Smooth muscle cell (in vitro differentiated cells): ENCODE data around the gene RABGAP1L. TPM values are rescaled to one million over a fixed set of nuclear protein-coding genes. Genes with fewer than 3 reads are reported as not detected.

ENCODE experiments used
- DNase-seq: peaks from one replicate; lab custom pipeline; 2025; ENCODE audit not compliant: unreplicated experiment; lab: John Stamatoyannopoulos, UW
- H2AFZ ChIP-seq: fragments of 200-600 bp; sonication (generic); 2 replicates; pipeline ENCODE4 v1.6.0; 2016; ENCODE audit warnings: antibody characterized with exemption, low read depth, mild to moderate bottlenecking
- H3F3A ChIP-seq: fragments of 200-600 bp; sonication (generic); 2 replicates; pipeline ENCODE4 v1.6.0; 2017; ENCODE audit warnings: antibody characterized with exemption, low read depth
- H3K27ac ChIP-seq: fragments of 200-600 bp; sonication (generic); 2 replicates; pipeline ENCODE4 v1.5.1; 2016; ENCODE audit warnings: low read depth, mild to moderate bottlenecking
- H3K27me3 ChIP-seq: fragments of 200-600 bp; sonication (generic); 2 replicates; pipeline ENCODE4 v1.6.1; 2016; ENCODE audit warnings: low read depth, mild to moderate bottlenecking
- H3K36me3 ChIP-seq: fragments of 200-600 bp; sonication (generic); 2 replicates; pipeline ENCODE4 v1.5.1; 2016; ENCODE audit warnings: low read depth
- H3K4me1 ChIP-seq: fragments of 200-600 bp; sonication (generic); 2 replicates; pipeline ENCODE4 v1.5.1; 2016; ENCODE audit warnings: low read depth
- H3K4me2 ChIP-seq: fragments of 200-600 bp; sonication (generic); 2 replicates; pipeline ENCODE4 v1.6.0; 2016; ENCODE audit warnings: mild to moderate bottlenecking
- H3K4me3 ChIP-seq: fragments of 200-600 bp; sonication (generic); 2 replicates; pipeline ENCODE4 v1.5.1; 2016; ENCODE audit warnings: mild to moderate bottlenecking
- H3K79me2 ChIP-seq: fragments of 200-600 bp; sonication (generic); 2 replicates; pipeline ENCODE4 v1.6.0; 2016; ENCODE audit warnings: low read depth, mild to moderate bottlenecking
- H3K9ac ChIP-seq: fragments of 200-600 bp; sonication (generic); 2 replicates; pipeline ENCODE4 v1.6.0; 2016; ENCODE audit warnings: low read depth
- H3K9me3 ChIP-seq: fragments of 200-600 bp; sonication (generic); replicated peaks from 2 replicates; pipeline ENCODE4 v1.5.1; 2016; ENCODE audit warnings: low read depth
- H4K20me1 ChIP-seq: fragments of 200-600 bp; sonication (generic); 2 replicates; pipeline ENCODE4 v1.6.0; 2016; ENCODE audit warnings: low read depth
- CTCF ChIP-seq: fragments of 200-600 bp; sonication (generic); IDR thresholded peaks from 2 replicates; pipeline ENCODE4 v1.5.1; 2017; ENCODE audit warnings: borderline replicate concordance, mild to moderate bottlenecking, antibody characterized with exemption; ENCODE audit not compliant: insufficient read depth, poor library complexity, severe bottlenecking
- WGBS: methylation state at CpG from one replicate; pipeline ENCODE4 v1.1.7; 2016; ENCODE audit warnings: low lambda C conversion rate; 5-methylcytosine and 5-hydroxymethylcytosine counted together
- polyA plus RNA-seq: library from polyadenylated mRNA; unstranded; fragments of >200 nt; fragmentation: Nextera tagmentation; extraction: Ambion mirVana; gene quantifications from 2 replicates; pipeline ENCODE4 v1.2.1, GENCODE V29; 2016
- total RNA-seq: library from RNA; depleted of rRNA; stranded (reverse); fragments of >200 nt; gene quantifications from 2 replicates; pipeline ENCODE4 v1.2.3, GENCODE V29; 2014

RABGAP1L gene
- total and polyA plus RNA-seq, 2 experiments from 2014 or later, result 4.8 to 24.7 TPM

GRCh38 chr1:174660476-174660875, 501.2 kb downstream of the RABGAP1L start:
- no peak overlapping the region for H2AFZ ChIP-seq
- no peaks in the 10 kb centered on the region for H3K36me3 ChIP-seq
- WGBS, result 90% methylated on average over 1 of the region's 1 CpG

GRCh38 chr1:174663358-174663757, 504.0 kb downstream of the RABGAP1L start:
- no peaks in the 10 kb centered on the region for H3F3A ChIP-seq
- H3K27me3 ChIP-seq, result no peaks in the 10 kb centered on the region
- H3K27ac ChIP-seq, result no peak overlapping the region
- no peaks in the 10 kb centered on the region for H3K9me3 ChIP-seq
- no peaks in the 10 kb centered on the region for H3K79me2 ChIP-seq
- H3K4me2 ChIP-seq, result no peak overlapping the region
- no peaks in the 10 kb centered on the region for H4K20me1 ChIP-seq
- WGBS, result 89% methylated on average over 4 of the region's 4 CpGs
- DNase-seq, result no peak
- no peak overlapping the region for H2AFZ ChIP-seq
- no peaks in the 10 kb centered on the region for H3K4me1 ChIP-seq
- H3K4me3 ChIP-seq, result no peak overlapping the region
- no peak for TF ChIP-seq CTCF
- H3K36me3 ChIP-seq, result no peaks in the 10 kb centered on the region
- no peak overlapping the region for H3K9ac ChIP-seq

More at GRCh38 chr1:174660476-174660875, 501.2 kb downstream of the RABGAP1L start:
- Histone ChIP-seq H3K4me2 (no peak overlapping the region), H3K27ac (no peak overlapping the region), H3K79me2 (no peaks in the 10 kb centered on the region), H3K4me3 (no peak overlapping the region), H3K9me3 (no peaks in the 10 kb centered on the region), H3F3A (no peaks in the 10 kb centered on the region), H3K9ac (no peak overlapping the region), H3K4me1 (no peaks in the 10 kb centered on the region), H4K20me1 (no peaks in the 10 kb centered on the region), H3K27me3 (no peaks in the 10 kb centered on the region)
- no peak for TF ChIP-seq CTCF
- DNase-seq, result no peak

DNA sequence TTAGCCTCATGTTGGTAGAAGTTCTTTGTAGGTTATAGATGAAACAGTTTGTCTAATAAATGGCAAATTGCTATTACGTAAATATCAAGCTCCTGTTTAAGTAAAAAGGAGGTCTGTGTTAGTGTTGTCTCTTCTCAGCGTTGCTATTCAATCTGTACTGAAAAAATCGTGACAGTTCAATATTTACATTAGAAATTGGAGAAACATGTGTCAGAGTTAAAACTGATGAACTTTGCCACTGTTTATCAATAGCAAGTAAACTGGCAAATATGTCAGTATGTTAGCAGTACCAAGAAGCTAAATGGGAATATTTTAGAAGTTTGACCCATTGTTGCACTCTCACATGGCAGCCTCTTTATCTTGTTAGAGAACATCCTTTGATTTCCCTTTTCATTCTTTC, 506.9 kb downstream of the RABGAP1L start:
- DNase-seq, result no peak
- no peaks in the 10 kb centered on the region for H3K4me1 ChIP-seq
- 85% methylated on average over 3 of the region's 3 CpGs for WGBS
- no peaks in the 10 kb centered on the region for H3K27me3 ChIP-seq
- H3F3A ChIP-seq, result no peaks in the 10 kb centered on the region
- no peak overlapping the region for H3K4me2 ChIP-seq
- no peaks in the 10 kb centered on the region for H3K9me3 ChIP-seq
- H4K20me1 ChIP-seq, result no peaks in the 10 kb centered on the region
- TF ChIP-seq CTCF, result no peak
- no peak overlapping the region for H2AFZ ChIP-seq
- no peak overlapping the region for H3K27ac ChIP-seq
- H3K4me3 ChIP-seq, result no peak overlapping the region
- H3K36me3 ChIP-seq, result no peaks in the 10 kb centered on the region
- H3K79me2 ChIP-seq, result no peaks in the 10 kb centered on the region
- H3K9ac ChIP-seq, result no peak overlapping the region

DNA sequence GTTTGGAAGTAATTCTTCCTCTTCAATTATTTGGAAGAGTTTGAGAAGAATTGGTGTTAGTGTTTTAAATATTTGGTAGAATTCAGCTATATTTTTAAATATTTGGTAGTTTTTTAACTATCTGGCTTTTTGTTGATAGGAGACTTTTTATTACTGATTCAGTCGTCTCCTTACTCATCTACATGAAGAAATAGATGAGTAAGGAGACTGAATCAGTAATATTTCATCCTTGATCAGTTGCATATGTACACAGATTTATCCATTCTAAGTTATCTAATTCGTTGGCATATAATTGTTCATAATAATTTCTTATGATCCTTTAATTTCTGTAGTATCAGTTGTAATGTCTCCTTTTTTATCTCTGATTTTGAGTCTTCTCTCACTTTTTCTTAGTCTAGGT, 512.5 kb downstream of the RABGAP1L start:
- Histone ChIP-seq H3K4me3 (no peak overlapping the region), H3K36me3 (no peaks in the 10 kb centered on the region), H4K20me1 (no peaks in the 10 kb centered on the region), H3K27me3 (no peaks in the 10 kb centered on the region), H3K4me2 (no peak overlapping the region), H3K9me3 (no peaks in the 10 kb centered on the region), H2AFZ (no peak overlapping the region), H3K79me2 (no peaks in the 10 kb centered on the region), H3F3A (no peaks in the 10 kb centered on the region), H3K9ac (no peak overlapping the region), H3K4me1 (no peaks in the 10 kb centered on the region), H3K27ac (no peak overlapping the region)
- TF ChIP-seq CTCF, result no peak
- WGBS, result 76% methylated on average over 2 of the region's 2 CpGs
- DNase-seq, result no peak
